Parathyroid adenoma (tissue), 2 donors: ENCODE measurements around the gene STK26.

Experiments used
- H2AFZ ChIP-seq: fragments of 300-600 bp; sonication (generic); one replicate; pipeline ENCODE4 v1.7.0; 2017; ENCODE audit warnings: antibody characterized with exemption, mild to moderate bottlenecking
- H3K27ac ChIP-seq: fragments of 300-600 bp; sonication (generic); one replicate; pipeline ENCODE4 v1.7.0; 2017
- H3K27me3 ChIP-seq: fragments of 300-600 bp; sonication (generic); one replicate; pipeline ENCODE4 v1.7.0; 2017; ENCODE audit warnings: low read length; ENCODE audit not compliant: control insufficient read depth, insufficient read depth
- H3K36me3 ChIP-seq: fragments of 300-600 bp; sonication (generic); one replicate; pipeline ENCODE4 v1.7.0; 2017; ENCODE audit warnings: low read length; ENCODE audit not compliant: control insufficient read depth, insufficient read depth
- H3K4me1 ChIP-seq: fragments of 300-600 bp; sonication (generic); one replicate; pipeline ENCODE4 v1.7.0; 2017; ENCODE audit warnings: control low read depth
- H3K4me2 ChIP-seq: fragments of 300-600 bp; sonication (generic); one replicate; pipeline ENCODE4 v1.7.0; 2017; ENCODE audit warnings: low read length
- H3K4me3 ChIP-seq: fragments of 300-600 bp; sonication (generic); one replicate; pipeline ENCODE4 v1.7.0; 2017; ENCODE audit warnings: low read depth, low read length
- H3K79me2 ChIP-seq: fragments of 300-600 bp; sonication (generic); one replicate; pipeline ENCODE4 v1.7.0; 2017; ENCODE audit warnings: control low read depth
- H3K9ac ChIP-seq: fragments of 300-600 bp; sonication (generic); one replicate; pipeline ENCODE4 v1.7.0; 2017; ENCODE audit warnings: mild to moderate bottlenecking
- H3K9me3 ChIP-seq: fragments of 300-600 bp; sonication (generic); one replicate; pipeline ENCODE4 v1.7.0; 2017; ENCODE audit warnings: low read length; ENCODE audit not compliant: control insufficient read depth
- TF ChIP-seq, protein P1 (sequence below): fragments of 300-600 bp; sonication (generic); IDR thresholded peaks from one replicate; pipeline ENCODE4 v1.7.0; 2017; ENCODE audit warnings: antibody characterized with exemption, mild to moderate bottlenecking
- donor health status: primary hyperparathyroidism.

The STK26 gene

DNA sequence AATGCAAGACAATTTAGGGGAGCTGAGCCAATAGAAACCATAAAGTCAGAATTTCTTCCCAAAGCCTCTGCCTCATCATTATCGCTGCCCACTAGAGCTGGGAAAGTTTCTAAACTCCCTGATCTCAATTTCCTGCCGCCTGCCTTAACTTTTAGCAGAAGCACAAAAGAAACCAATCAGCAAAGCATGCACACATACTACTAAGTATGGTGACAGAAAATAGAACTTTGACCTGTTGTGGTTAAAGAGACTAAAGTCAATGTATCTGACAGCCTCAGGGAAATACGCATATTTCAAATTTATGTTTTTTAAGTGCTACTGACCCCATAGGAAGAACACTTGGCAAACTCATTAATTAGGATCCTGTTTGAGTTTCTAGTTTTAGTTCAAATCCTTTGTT is 10.1 kb downstream of the STK26 start:
- Histone ChIP-seq H3K4me3 (no peak overlapping the region), H3K9me3 (no peaks in the 10 kb centered on the region), H3K4me1 (peaks cover 2% of the 10 kb centered on the region), H3K9ac (no peak overlapping the region), H3K36me3 (no peaks in the 10 kb centered on the region), H3K4me2 (no peak overlapping the region), H3K79me2 (peaks cover under 1% of the 10 kb centered on the region), H3K27me3 (no peaks in the 10 kb centered on the region), H3K27ac (no peak overlapping the region), H2AFZ (no peak overlapping the region)
- TF ChIP-seq, protein P1, sequence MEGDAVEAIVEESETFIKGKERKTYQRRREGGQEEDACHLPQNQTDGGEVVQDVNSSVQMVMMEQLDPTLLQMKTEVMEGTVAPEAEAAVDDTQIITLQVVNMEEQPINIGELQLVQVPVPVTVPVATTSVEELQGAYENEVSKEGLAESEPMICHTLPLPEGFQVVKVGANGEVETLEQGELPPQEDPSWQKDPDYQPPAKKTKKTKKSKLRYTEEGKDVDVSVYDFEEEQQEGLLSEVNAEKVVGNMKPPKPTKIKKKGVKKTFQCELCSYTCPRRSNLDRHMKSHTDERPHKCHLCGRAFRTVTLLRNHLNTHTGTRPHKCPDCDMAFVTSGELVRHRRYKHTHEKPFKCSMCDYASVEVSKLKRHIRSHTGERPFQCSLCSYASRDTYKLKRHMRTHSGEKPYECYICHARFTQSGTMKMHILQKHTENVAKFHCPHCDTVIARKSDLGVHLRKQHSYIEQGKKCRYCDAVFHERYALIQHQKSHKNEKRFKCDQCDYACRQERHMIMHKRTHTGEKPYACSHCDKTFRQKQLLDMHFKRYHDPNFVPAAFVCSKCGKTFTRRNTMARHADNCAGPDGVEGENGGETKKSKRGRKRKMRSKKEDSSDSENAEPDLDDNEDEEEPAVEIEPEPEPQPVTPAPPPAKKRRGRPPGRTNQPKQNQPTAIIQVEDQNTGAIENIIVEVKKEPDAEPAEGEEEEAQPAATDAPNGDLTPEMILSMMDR: no peak

DNA sequence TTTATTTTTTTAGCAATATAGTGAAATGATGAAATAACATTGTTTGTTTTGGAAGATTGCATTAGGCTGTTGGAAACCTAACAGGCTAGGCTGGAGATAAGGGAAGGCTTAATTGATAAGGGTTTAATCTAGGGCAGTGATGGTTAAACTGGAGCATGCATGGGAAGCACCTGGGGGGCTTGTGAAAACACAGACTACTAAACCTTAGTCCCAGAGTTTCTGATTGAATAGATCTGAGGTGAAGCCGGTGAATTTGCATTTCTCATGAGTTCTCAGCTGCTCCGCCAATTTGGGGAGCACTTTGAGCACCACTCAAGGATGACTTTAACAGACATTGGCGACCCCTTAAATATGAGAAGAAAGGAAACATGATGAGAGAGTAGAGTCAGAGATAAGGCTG is 11.5 kb downstream of the STK26 start:
- TF ChIP-seq, protein P1: no peak
- no peaks in the 10 kb centered on the region for H3K79me2 ChIP-seq
- H3K4me2 ChIP-seq: no peak overlapping the region

DNA sequence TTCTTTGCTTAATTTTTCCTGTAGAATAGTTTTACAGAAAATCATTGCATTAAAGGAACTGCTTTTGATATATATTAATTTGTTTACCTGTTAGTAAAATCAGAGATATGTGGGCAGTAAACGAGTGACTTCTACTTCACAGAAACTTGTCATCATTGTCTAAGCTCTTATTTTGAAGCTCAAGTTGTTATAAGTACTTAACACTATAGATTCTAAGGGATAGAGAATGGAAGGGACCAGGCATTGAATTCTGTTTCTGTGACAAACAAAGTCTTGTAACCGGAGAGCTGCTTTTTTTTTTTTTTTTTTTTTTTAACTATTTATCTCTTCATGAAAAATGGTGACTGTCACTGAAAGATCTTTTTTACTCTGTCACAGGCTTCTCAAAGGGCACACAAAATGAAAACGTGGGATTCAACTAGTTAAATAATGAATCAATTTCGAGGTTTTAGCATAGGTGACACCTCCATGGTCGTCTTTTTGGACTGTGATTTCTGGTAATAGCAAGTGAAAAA is 14.4 kb downstream of the STK26 start:
- Histone ChIP-seq H3K4me1 (no peaks in the 10 kb centered on the region), H3K79me2 (no peaks in the 10 kb centered on the region), H3K4me2 (no peak overlapping the region), H3K9me3 (no peaks in the 10 kb centered on the region), H2AFZ (no peak overlapping the region), H3K27me3 (no peaks in the 10 kb centered on the region), H3K36me3 (no peaks in the 10 kb centered on the region), H3K27ac (no peak overlapping the region), H3K4me3 (no peak overlapping the region), H3K9ac (no peak overlapping the region)
- TF ChIP-seq, protein P1: no peak

More for the DNA sequence above, 11.5 kb downstream of the STK26 start:
- Histone ChIP-seq H3K27me3 (no peaks in the 10 kb centered on the region), H3K4me3 (no peak overlapping the region), H3K36me3 (no peaks in the 10 kb centered on the region), H3K9me3 (no peaks in the 10 kb centered on the region), H3K27ac (no peak overlapping the region), H2AFZ (no peak overlapping the region), H3K9ac (no peak overlapping the region), H3K4me1 (peaks cover 2% of the 10 kb centered on the region)

DNA sequence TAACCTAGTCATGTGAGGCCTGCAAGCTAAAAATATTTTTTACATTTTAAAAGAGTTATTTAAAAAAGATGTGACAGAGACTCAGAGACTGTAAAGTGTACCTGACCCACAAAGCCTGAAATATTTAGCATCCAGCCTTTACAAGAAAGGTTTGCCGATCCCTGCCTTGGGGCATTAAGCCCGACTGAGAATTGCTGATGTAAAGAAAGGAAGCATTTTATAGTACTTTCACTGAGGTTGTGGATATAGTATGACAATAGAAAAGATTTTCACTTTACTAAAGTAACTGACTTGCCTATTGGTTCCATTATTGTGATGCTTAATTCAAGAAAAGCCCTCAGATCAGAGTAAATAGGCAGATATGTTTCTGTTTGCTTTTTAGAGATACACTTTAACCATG is 17.0 kb downstream of the STK26 start:
- Histone ChIP-seq H3K9ac (no peak overlapping the region), H3K27me3 (no peaks in the 10 kb centered on the region), H3K27ac (no peak overlapping the region), H3K4me1 (no peaks in the 10 kb centered on the region), H2AFZ (no peak overlapping the region), H3K79me2 (no peaks in the 10 kb centered on the region), H3K4me3 (no peak overlapping the region), H3K36me3 (no peaks in the 10 kb centered on the region), H3K4me2 (no peak overlapping the region), H3K9me3 (no peaks in the 10 kb centered on the region)
- TF ChIP-seq, protein P1: no peak

DNA sequence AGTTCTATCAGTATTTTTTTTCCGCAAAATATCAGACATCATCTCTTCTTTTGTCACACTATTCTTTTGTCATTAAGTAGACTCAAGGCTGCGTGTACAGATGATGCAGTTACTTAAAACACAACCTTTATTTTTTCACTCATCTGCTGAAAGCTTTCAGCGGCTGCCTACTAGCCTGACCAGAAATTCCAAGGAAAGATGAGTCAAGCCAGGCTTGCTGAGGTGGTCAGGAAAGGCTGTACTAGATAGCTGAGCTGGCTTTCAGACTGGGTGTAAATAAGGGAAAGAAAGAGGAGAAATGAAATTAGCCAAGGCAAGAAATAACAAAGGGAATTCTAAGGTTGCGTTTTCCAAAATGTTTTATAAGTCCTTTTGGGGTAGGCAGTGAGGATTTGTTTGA is 17.9 kb downstream of the STK26 start:
- Histone ChIP-seq H3K9ac (no peak overlapping the region), H3K36me3 (no peaks in the 10 kb centered on the region), H3K9me3 (no peaks in the 10 kb centered on the region), H3K79me2 (no peaks in the 10 kb centered on the region), H3K27me3 (no peaks in the 10 kb centered on the region), H3K4me2 (no peak overlapping the region), H3K27ac (no peak overlapping the region), H3K4me3 (no peak overlapping the region), H2AFZ (no peak overlapping the region), H3K4me1 (no peaks in the 10 kb centered on the region)
- TF ChIP-seq, protein P1: no peak
